Heart left ventricle (tissue), 16 donors: ENCODE data around the gene AHRR. TPM values are rescaled to one million over a fixed set of nuclear protein-coding genes. Genes with fewer than 3 reads are reported as not detected.
"Not testable (repeated sequence)": the region's sequence is repeated elsewhere in the genome, so short reads cannot be mapped to it uniquely, and the experiment has no call there.

Experiments used
- ATAC-seq, 4 donors: fragments of 200-7000 bp; cut with Tn5 transposase; one replicate each; pipeline ENCODE4 v1.9.1; 2020 to 2022; ENCODE audit warnings: moderate library complexity in 4 of 4, mild to moderate bottlenecking in 3 of 4, moderate number of reproducible peaks in 1 of 4
- DNase-seq, 5 donors: peaks; one replicate each; pipeline ENCODE4 v3.0.0-alpha.2; 2020
- H3K27ac ChIP-seq, 12 donors: fragments of 200-600 bp; sonication (generic) in 4 of 12; one replicate each; pipeline versions ENCODE4 v1.5.0 to v1.8.0; 2016 to 2022; ENCODE audit warnings: mild to moderate bottlenecking in 2 of 12
- H3K27me3 ChIP-seq, 9 donors: fragments of 200-600 bp; sonication (generic) in 2 of 9; one replicate each; pipeline versions ENCODE4 v1.5.1 to v1.8.0; 2016 to 2022; ENCODE audit warnings: mild to moderate bottlenecking in 3 of 9
- H3K36me3 ChIP-seq, 9 donors: fragments of 200-600 bp; sonication (generic) in 2 of 9; one replicate each; pipeline versions ENCODE4 v1.5.0 to v1.8.0; 2018 to 2022; ENCODE audit warnings: mild to moderate bottlenecking in 2 of 9
- H3K4me1 ChIP-seq, 12 donors: fragments of 200-600 bp; sonication (generic) in 4 of 12; one replicate each; pipeline versions ENCODE4 v1.5.0 to v1.8.0; 2016 to 2022; ENCODE audit warnings: mild to moderate bottlenecking in 3 of 12
- H3K4me3 ChIP-seq, 12 donors: fragments of 200-600 bp; sonication (generic) in 4 of 12; one replicate each; pipeline versions ENCODE4 v1.5.0 to v1.8.0; 2017 to 2022; ENCODE audit warnings: mild to moderate bottlenecking in 9 of 12, moderate library complexity in 4 of 12
- H3K9me3 ChIP-seq, 12 donors: fragments of 200-600 bp; sonication (generic) in 4 of 12; one replicate each; pipeline versions ENCODE4 v1.5.0 to v1.8.0; 2016 to 2022; ENCODE audit warnings: mild to moderate bottlenecking in 1 of 12
- POLR2A ChIP-seq, 2 donors: fragments of 450-650 bp; IDR thresholded peaks; one replicate each; pipeline ENCODE4 v1.6.1; 2017; ENCODE audit warnings: antibody characterized with exemption in 2 of 2, mild to moderate bottlenecking in 2 of 2, moderate library complexity in 2 of 2
- whole genome bisulfite sequencing, 4 donors: extraction: QIAGEN DNeasy Blood & Tissue Kit in 2 of 4; methylation state at CpG; one replicate each; pipeline versions ENCODE4 v1.1.5 to v1.1.7; 2013 to 2018; 5-methylcytosine and 5-hydroxymethylcytosine counted together
- intact Hi-C, 10 donors: fragments of 100-400 bp; cut with DNase I; formaldehyde crosslinking; loops; one replicate each; pipeline versions ENCODE4 v1.11.1 to v1.14.2; 2022
- polyA plus RNA-seq, 2 donors: library from polyadenylated mRNA; stranded (reverse); fragments of 200-250 nt; gene quantifications; one replicate each; pipeline ENCODE4 v1.2.3, GENCODE V29; 2013
- total RNA-seq, 9 donors: library from RNA; depleted of rRNA in 2 of 9; stranded (reverse); fragments of >200 nt in 2 of 9; fragmentation: NEBNext Ultra II Directional in 3 of 9; extraction: Animal tissue kit (Norgen Biotek cat#: 25700) in 3 of 9; gene quantifications; one replicate each; pipeline versions ENCODE4 v1.1.0 to v1.2.4, GENCODE V29; 2016 to 2023
- TF ChIP-seq, protein P1 (sequence below), 12 donors: fragments of 200-600 bp; sonication (generic) in 4 of 12; IDR thresholded peaks; one replicate each; pipeline versions ENCODE4 v1.5.0 to v1.8.0; 2018 to 2022; ENCODE audit warnings: antibody characterized with exemption in 12 of 12, mild to moderate bottlenecking in 5 of 12
- donor health status: ischemic (EF 13 %, LVEDD 7.1; RV severe dilation, severe dysfunction).
- donor health status: healthy with polysubstance abuse.
- donor health status: DM: no; HTN: yes; CAD: no.
- donor health status: DM: no; HTN: no; CAD: no.
- donor health status: ischemic (EF 25% LVEDD 6.9; RV normal size, moderate dysfunction).
- donor health status: ischemic (EF 25% LVEDD 5.7; RV mildly dilated, moderate dysfunction).
- donor health status: healthy.
- donor health status: DM: yes; HTN: yes; CAD: no.
- donor health status: ischemic (EF 35%, LVEDD 5.7; RV mildly dilated, moderate dysfunction).
- donor health status: nonischemic (EF 11% LVEDD 7.7; RV severe dilation, severe dysfunction).
- donor health status: DM: yes; HTN: yes; CAD: no.
- donor health status: PGD.
- donor health status: ischemic (EF 29% LVEDD 5.4; RV normal size, mild dysfunction).
- donor health status: nonischemic (EF 23%, LVEDD 6.1; RV moderate dilation, normal function).

AHRR gene
- total and polyA plus RNA-seq, 11 donors: 0.11 to 0.69 (median 0.26) TPM; not detected in 2

DNA sequence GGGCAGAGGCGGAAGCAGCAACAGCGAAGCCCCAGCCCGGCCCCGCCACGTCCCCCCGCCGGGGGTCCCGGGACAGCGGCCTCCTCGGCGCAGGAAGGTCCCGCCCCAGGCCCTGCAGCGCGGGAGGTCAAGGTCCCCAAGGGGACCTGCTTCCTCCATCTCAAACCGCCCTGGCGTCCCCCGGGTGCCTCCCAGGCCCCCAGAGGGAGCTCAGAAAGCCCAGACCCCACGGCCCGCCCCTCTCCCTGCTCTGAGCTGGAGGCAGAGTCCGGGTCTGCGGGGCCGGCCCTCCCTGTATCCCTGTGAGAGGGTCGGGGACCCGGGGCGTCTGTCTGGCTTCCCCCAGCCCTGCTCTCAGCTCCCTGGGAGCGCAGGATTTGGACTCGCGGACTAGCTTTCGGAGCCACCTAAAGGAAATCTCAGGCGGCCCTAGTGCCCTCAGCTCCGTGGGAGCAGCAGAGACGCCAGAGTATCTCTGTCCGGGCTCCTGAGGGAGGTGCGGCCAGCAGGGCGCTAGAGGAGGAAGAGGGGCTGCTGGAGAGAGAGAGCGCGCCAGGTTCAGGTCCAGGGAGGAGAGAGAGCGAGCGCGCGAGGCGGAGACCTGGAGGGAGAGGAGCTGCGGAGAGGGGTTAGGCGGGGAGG is 152.2 kb downstream of the AHRR start:
- intact Hi-C loops: loop anchor here in 1 of 10 donors (10.0 kb wide), 2 partner anchors 141 to 431 kb away; partner anchors contain the start of gene CEP72
- Histone ChIP-seq H3K9me3 (no peaks in the 10 kb centered on the region), H3K4me1 (peaks cover 3 to 40% (median 18%) of the 10 kb centered on the region in 12 donors), H3K36me3 (peaks cover 0 to 14% (median 3%) of the 10 kb centered on the region in 9 donors), H3K4me3 (peak overlapping the region; percentile 72 to 99 (median 92)), H3K27me3 (peaks cover 0 to 41% (median 25%) of the 10 kb centered on the region in 9 donors), H3K27ac (peak overlapping the region in 11 of 12 donors; percentile 55 to 88 (median 70))
- TF ChIP-seq, protein P1, sequence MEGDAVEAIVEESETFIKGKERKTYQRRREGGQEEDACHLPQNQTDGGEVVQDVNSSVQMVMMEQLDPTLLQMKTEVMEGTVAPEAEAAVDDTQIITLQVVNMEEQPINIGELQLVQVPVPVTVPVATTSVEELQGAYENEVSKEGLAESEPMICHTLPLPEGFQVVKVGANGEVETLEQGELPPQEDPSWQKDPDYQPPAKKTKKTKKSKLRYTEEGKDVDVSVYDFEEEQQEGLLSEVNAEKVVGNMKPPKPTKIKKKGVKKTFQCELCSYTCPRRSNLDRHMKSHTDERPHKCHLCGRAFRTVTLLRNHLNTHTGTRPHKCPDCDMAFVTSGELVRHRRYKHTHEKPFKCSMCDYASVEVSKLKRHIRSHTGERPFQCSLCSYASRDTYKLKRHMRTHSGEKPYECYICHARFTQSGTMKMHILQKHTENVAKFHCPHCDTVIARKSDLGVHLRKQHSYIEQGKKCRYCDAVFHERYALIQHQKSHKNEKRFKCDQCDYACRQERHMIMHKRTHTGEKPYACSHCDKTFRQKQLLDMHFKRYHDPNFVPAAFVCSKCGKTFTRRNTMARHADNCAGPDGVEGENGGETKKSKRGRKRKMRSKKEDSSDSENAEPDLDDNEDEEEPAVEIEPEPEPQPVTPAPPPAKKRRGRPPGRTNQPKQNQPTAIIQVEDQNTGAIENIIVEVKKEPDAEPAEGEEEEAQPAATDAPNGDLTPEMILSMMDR (IDR thresholded peaks at IDR 0.05): no peak
- no peak for TF ChIP-seq POLR2A (IDR thresholded peaks at IDR 0.05)
- 0 to 1% (median 1%) methylated on average over 20 to 44 of the region's 44 CpGs for WGBS, 4 donors
- peak in 3 of 4 donors; percentile 14 to 28 (median 17) for ATAC-seq
- peak in 3 of 5 donors; percentile 25 to 48 (median 48) for DNase-seq

DNA sequence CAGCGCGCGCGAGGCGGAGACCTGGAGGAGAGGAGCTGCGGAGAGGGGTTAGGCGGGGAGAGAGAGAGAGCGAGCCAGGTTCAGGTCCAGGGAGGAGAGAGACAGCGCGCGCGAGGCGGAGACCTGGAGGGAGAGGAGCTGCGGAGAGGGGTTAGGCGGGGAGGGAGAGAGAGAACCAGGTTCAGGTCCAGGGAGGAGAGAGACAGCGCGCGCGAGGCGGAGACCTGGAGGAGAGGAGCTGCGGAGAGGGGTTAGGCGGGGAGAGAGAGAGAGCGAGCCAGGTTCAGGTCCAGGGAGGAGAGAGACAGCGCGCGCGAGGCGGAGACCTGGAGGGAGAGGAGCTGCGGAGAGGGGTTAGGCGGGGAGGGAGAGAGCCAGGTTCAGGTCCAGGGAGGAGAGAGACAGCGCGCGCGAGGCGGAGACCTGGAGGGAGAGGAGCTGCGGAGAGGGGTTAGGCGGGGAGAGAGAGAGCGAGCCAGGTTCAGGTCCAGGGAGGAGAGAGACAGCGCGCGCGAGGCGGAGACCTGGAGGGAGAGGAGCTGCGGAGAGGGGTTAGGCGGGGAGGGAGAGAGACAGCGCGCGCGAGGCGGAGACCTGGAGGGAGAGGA is 152.8 kb downstream of the AHRR start:
- peaks cover 3 to 40% (median 18%) of the 10 kb centered on the region in 12 donors for H3K4me1 ChIP-seq
- intact Hi-C loops: loop anchor here in 1 of 10 donors (10.0 kb wide), 2 partner anchors 140 to 430 kb away; partner anchors contain the start of gene CEP72
- H3K36me3 ChIP-seq, H3K9me3 ChIP-seq, ATAC-seq, H3K27ac ChIP-seq: not testable (repeated sequence)
- H3K4me3 ChIP-seq: peak overlapping the region in 9 of 12 donors; percentile 72 to 99 (median 93)
- DNase-seq: peak in 2 of 5 donors; percentile 2 to 4
- peaks cover 4 to 47% (median 32%) of the 10 kb centered on the region in 9 donors for H3K27me3 ChIP-seq
- 1 to 2% (median 2%) methylated on average over 9 to 49 of the region's 50 CpGs for WGBS, 4 donors

- peak in 4 of 5 donors; percentile 21 to 67 (median 28) for DNase-seq
- WGBS, 4 donors: 14 to 25% (median 18%) methylated on average over 9 to 50 of the region's 50 CpGs
- ATAC-seq: no peak
- peaks cover 3 to 40% (median 18%) of the 10 kb centered on the region in 12 donors for H3K4me1 ChIP-seq
- H3K27ac ChIP-seq: no peak overlapping the region
- H3K9me3 ChIP-seq: no peaks in the 10 kb centered on the region
- H3K4me3 ChIP-seq: peak overlapping the region in 8 of 12 donors; percentile 4 to 99 (median 35)
- peaks cover 0 to 8% (median under 1%) of the 10 kb centered on the region in 9 donors for H3K36me3 ChIP-seq
- peaks cover 10 to 54% (median 38%) of the 10 kb centered on the region in 9 donors for H3K27me3 ChIP-seq
- intact Hi-C loops: loop anchor here in 1 of 10 donors (10.0 kb wide), 2 partner anchors 140 to 430 kb away; partner anchors contain the start of gene CEP72
- TF ChIP-seq, protein P1 (IDR thresholded peaks at IDR 0.05): no peak
- TF ChIP-seq POLR2A (IDR thresholded peaks at IDR 0.05): no peak
Observed at GRCh38 chr5:474840-475661, 153.5 kb downstream of the AHRR start.

DNA sequence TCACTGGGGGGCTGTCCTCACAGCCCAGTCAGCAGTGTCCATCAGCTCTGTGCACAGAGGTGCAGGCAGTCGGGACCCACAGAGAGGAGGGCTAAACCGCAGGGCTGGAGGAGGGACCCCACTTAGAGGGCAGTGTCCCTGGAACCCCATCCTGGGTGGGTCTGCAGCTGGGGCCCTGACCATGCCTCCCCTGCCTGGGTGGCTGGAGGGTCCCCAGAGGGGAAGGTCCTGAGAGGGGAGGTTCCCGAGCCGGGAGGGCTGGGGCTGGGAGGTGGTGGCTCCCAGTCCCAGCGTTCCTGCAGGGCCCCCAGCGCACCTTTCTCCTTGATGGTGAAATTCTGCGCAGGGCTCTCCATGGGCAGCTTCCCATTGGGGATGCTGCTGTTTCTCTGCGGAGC is 154.2 kb downstream of the AHRR start:
- Histone ChIP-seq H3K27ac (no peak overlapping the region), H3K36me3 (peaks cover 0 to 6% (median 0%) of the 10 kb centered on the region in 9 donors), H3K9me3 (no peaks in the 10 kb centered on the region), H3K4me1 (peaks cover 3 to 40% (median 18%) of the 10 kb centered on the region in 12 donors), H3K4me3 (no peak overlapping the region), H3K27me3 (peaks cover 11 to 61% (median 45%) of the 10 kb centered on the region in 9 donors)
- 54 to 64% (median 64%) methylated on average over 5 to 8 of the region's 8 CpGs; no CpG with 5 or more reads in 1 of the 4 donors for WGBS, 4 donors
- no peak for ATAC-seq
- TF ChIP-seq, protein P1 (IDR thresholded peaks at IDR 0.05): no peak
- TF ChIP-seq POLR2A (IDR thresholded peaks at IDR 0.05): no peak
- peak in 3 of 5 donors; percentile 9 to 59 (median 15) for DNase-seq
- intact Hi-C loops: loop anchor here in 1 of 10 donors (10.0 kb wide), 2 partner anchors 139 to 429 kb away; partner anchors contain the start of gene CEP72
